ENCODE results near the gene SERPINB6. TPM values are rescaled to one million over a fixed set of nuclear protein-coding genes. Genes with fewer than 3 reads are reported as not detected.
A peak's percentile ranks its signal among the peaks of the same experiment; 100 is the strongest.

The SERPINB6 gene
- total RNA-seq, 1 experiment from 2014 or later: 130 TPM

- Histone ChIP-seq H3K4me1 (replicated peaks) (peaks cover 39% of the 10 kb centered on the region), H3K36me3 (peaks cover 32% of the 10 kb centered on the region), H3K9me3 (replicated peaks) (0 out of 2 replicates have a peak, but pooled peaks cover 3% of the 10 kb centered on the region), H3K27me3 (replicated peaks) (no peaks in the 10 kb centered on the region), H3K4me3 (no peak overlapping the region), H3K27ac (no peak overlapping the region)
- no peak for DNase-seq (ENCODE audit: low read depth in 1 of 2, low spot score in 2 of 2)
These were observed 5.0 kb downstream of the SERPINB6 start for GRCh38 chr6:2966347-2966746.

GRCh38 chr6:2964793-2965505, 6.4 kb downstream of the SERPINB6 start:
- peaks cover 45% of the 10 kb centered on the region for H3K4me1 ChIP-seq (replicated peaks)
- no peaks in the 10 kb centered on the region for H3K27me3 ChIP-seq (replicated peaks)
- peaks cover 28% of the 10 kb centered on the region for H3K36me3 ChIP-seq
- no peak for DNase-seq (ENCODE audit: low read depth in 1 of 2, low spot score in 2 of 2)
- H3K9me3 ChIP-seq (replicated peaks): no peaks in the 10 kb centered on the region
- H3K27ac ChIP-seq: no peak overlapping the region
- H3K4me3 ChIP-seq: no peak overlapping the region

- Histone ChIP-seq H3K4me3 (no peak overlapping the region), H3K27me3 (replicated peaks) (no peaks in the 10 kb centered on the region), H3K9me3 (replicated peaks) (no peaks in the 10 kb centered on the region), H3K4me1 (replicated peaks) (peaks cover 46% of the 10 kb centered on the region), H3K27ac (no peak overlapping the region), H3K36me3 (peaks cover 35% of the 10 kb centered on the region)
- DNase-seq (ENCODE audit: low read depth in 1 of 2, low spot score in 2 of 2): no peak
These were observed 7.6 kb downstream of the SERPINB6 start for GRCh38 chr6:2963756-2964155.

- Histone ChIP-seq H3K9me3 (replicated peaks) (no peaks in the 10 kb centered on the region), H3K4me1 (replicated peaks) (peaks cover 44% of the 10 kb centered on the region), H3K27ac (no peak overlapping the region), H3K27me3 (replicated peaks) (no peaks in the 10 kb centered on the region), H3K4me3 (no peak overlapping the region), H3K36me3 (peaks cover 40% of the 10 kb centered on the region)
- no peak for DNase-seq (ENCODE audit: low read depth in 1 of 2, low spot score in 2 of 2)
These were observed 8.7 kb downstream of the SERPINB6 start for GRCh38 chr6:2962636-2963035.

- no peak for DNase-seq (ENCODE audit: low read depth in 1 of 2, low spot score in 2 of 2)
- Histone ChIP-seq H3K36me3 (peaks cover 46% of the 10 kb centered on the region), H3K4me1 (replicated peaks) (peaks cover 40% of the 10 kb centered on the region), H3K27me3 (replicated peaks) (no peaks in the 10 kb centered on the region), H3K9me3 (replicated peaks) (no peaks in the 10 kb centered on the region), H3K4me3 (no peak overlapping the region), H3K27ac (no peak overlapping the region)
These were observed 9.4 kb downstream of the SERPINB6 start for GRCh38 chr6:2962004-2962403.

GRCh38 chr6:2961506-2961905, 9.9 kb downstream of the SERPINB6 start:
- H3K27me3 ChIP-seq (replicated peaks): no peaks in the 10 kb centered on the region
- DNase-seq (ENCODE audit: low read depth in 1 of 2, low spot score in 2 of 2): no peak
- peak overlapping the region; percentile 18; the same call in 1 of the 2 replicates for H3K27ac ChIP-seq
- H3K36me3 ChIP-seq: peaks cover 43% of the 10 kb centered on the region
- H3K4me3 ChIP-seq: no peak overlapping the region
- H3K4me1 ChIP-seq (replicated peaks): peaks cover 40% of the 10 kb centered on the region
- H3K9me3 ChIP-seq (replicated peaks): no peaks in the 10 kb centered on the region

GRCh38 chr6:2960935-2961334, 10.4 kb downstream of the SERPINB6 start:
- no peak overlapping the region for H3K4me3 ChIP-seq
- H3K36me3 ChIP-seq: peaks cover 42% of the 10 kb centered on the region
- peak in 1 of 2 experiments; percentile 22 for DNase-seq (ENCODE audit: low read depth in 1 of 2, low spot score in 2 of 2)
- H3K27me3 ChIP-seq (replicated peaks): no peaks in the 10 kb centered on the region
- H3K9me3 ChIP-seq (replicated peaks): no peaks in the 10 kb centered on the region
- peaks cover 40% of the 10 kb centered on the region for H3K4me1 ChIP-seq (replicated peaks)
- peak overlapping the region; percentile 18 for H3K27ac ChIP-seq

- no peak overlapping the region for H3K4me3 ChIP-seq
- H3K9me3 ChIP-seq (replicated peaks): no peaks in the 10 kb centered on the region
- peaks cover 42% of the 10 kb centered on the region for H3K36me3 ChIP-seq
- DNase-seq (ENCODE audit: low read depth in 1 of 2, low spot score in 2 of 2): peak; percentile 70 to 80
- H3K4me1 ChIP-seq (replicated peaks): peaks cover 40% of the 10 kb centered on the region
- no peaks in the 10 kb centered on the region for H3K27me3 ChIP-seq (replicated peaks)
- H3K27ac ChIP-seq: peak overlapping the region; percentile 20
These were observed 11.3 kb downstream of the SERPINB6 start for GRCh38 chr6:2959909-2960719.

GRCh38 chr6:2958776-2959175, 12.6 kb downstream of the SERPINB6 start:
- DNase-seq (ENCODE audit: low read depth in 1 of 2, low spot score in 2 of 2): peak; percentile 19 to 59
- Histone ChIP-seq H3K4me3 (no peak overlapping the region), H3K36me3 (peaks cover 48% of the 10 kb centered on the region), H3K4me1 (replicated peaks) (peaks cover 40% of the 10 kb centered on the region), H3K27me3 (replicated peaks) (no peaks in the 10 kb centered on the region), H3K9me3 (replicated peaks) (no peaks in the 10 kb centered on the region), H3K27ac (peak overlapping the region; percentile 9; the same call in 1 of the 2 replicates)

GRCh38 chr6:2958331-2958711, 13.0 kb downstream of the SERPINB6 start:
- H3K4me1 ChIP-seq (replicated peaks): peaks cover 40% of the 10 kb centered on the region

GRCh38 chr6:2957696-2958330, 13.6 kb downstream of the SERPINB6 start:
- DNase-seq (ENCODE audit: low read depth in 1 of 2, low spot score in 2 of 2): no peak
- H3K27ac ChIP-seq: no peak overlapping the region

More at GRCh38 chr6:2958331-2958711, 13.0 kb downstream of the SERPINB6 start:
- H3K4me3 ChIP-seq: no peak overlapping the region
- peaks cover 53% of the 10 kb centered on the region for H3K36me3 ChIP-seq
- no peaks in the 10 kb centered on the region for H3K27me3 ChIP-seq (replicated peaks)
- peak overlapping the region; percentile 9; the same call in 1 of the 2 replicates for H3K27ac ChIP-seq
- no peaks in the 10 kb centered on the region for H3K9me3 ChIP-seq (replicated peaks)
- no peak for DNase-seq (ENCODE audit: low read depth in 1 of 2, low spot score in 2 of 2)

GRCh38 chr6:2956930-2957685, 14.3 kb downstream of the SERPINB6 start:
- Histone ChIP-seq H3K4me1 (replicated peaks) (peaks cover 49% of the 10 kb centered on the region), H3K36me3 (peaks cover 63% of the 10 kb centered on the region), H3K27ac (no peak overlapping the region), H3K4me3 (no peak overlapping the region), H3K27me3 (replicated peaks) (no peaks in the 10 kb centered on the region), H3K9me3 (replicated peaks) (no peaks in the 10 kb centered on the region)
- no peak for DNase-seq (ENCODE audit: low read depth in 1 of 2, low spot score in 2 of 2)

More at GRCh38 chr6:2957696-2958330, 13.6 kb downstream of the SERPINB6 start:
- Histone ChIP-seq H3K4me3 (no peak overlapping the region), H3K27me3 (replicated peaks) (no peaks in the 10 kb centered on the region), H3K4me1 (replicated peaks) (peaks cover 44% of the 10 kb centered on the region), H3K9me3 (replicated peaks) (no peaks in the 10 kb centered on the region), H3K36me3 (peaks cover 58% of the 10 kb centered on the region)

GRCh38 chr6:2953098-2953497, 18.3 kb downstream of the SERPINB6 start:
- H3K36me3 ChIP-seq: peaks cover 84% of the 10 kb centered on the region
- H3K9me3 ChIP-seq (replicated peaks): no peaks in the 10 kb centered on the region
- no peak for DNase-seq (ENCODE audit: low read depth in 1 of 2, low spot score in 2 of 2)
- H3K4me1 ChIP-seq (replicated peaks): peaks cover 10% of the 10 kb centered on the region
- no peaks in the 10 kb centered on the region for H3K27me3 ChIP-seq (replicated peaks)
- no peak overlapping the region for H3K27ac ChIP-seq
- no peak overlapping the region for H3K4me3 ChIP-seq
